K562 (cell line): Measurements from ENCODE around the gene RCC1.

ENCODE experiments used
- BACH1 ChIP-seq: fragments of 200-800 bp; sonication (Bioruptor generic); IDR thresholded peaks from 2 replicates; pipeline ENCODE4 v1.6.1; 2016; ENCODE audit warnings: missing genetic modification characterization, missing compliant biosample characterization
- CHD1 ChIP-seq: fragments of 200-600 bp; sonication (generic); IDR thresholded peaks from one replicate; pipeline ENCODE4 v1.6.1; 2012; ENCODE audit warnings: mild to moderate bottlenecking, moderate library complexity, low read length, inconsistent platforms
- DIDO1 ChIP-seq: fragments of 450-650 bp; IDR thresholded peaks from 2 replicates; pipeline ENCODE4 v1.6.1; 2016; ENCODE audit warnings: low read depth, missing biosample characterization, missing genetic modification characterization
- DPF2 ChIP-seq: fragments of 450-650 bp; IDR thresholded peaks from 2 replicates; pipeline ENCODE4 v1.6.1; 2016
- ESRRA ChIP-seq: fragments of 450-650 bp; IDR thresholded peaks from 2 replicates; pipeline ENCODE4 v1.6.1; 2014; ENCODE audit warnings: low read depth, mild to moderate bottlenecking, moderate library complexity, borderline replicate concordance
- ESRRB ChIP-seq: fragments of 250-450 bp; sonication (Bioruptor Pico); IDR thresholded peaks from 2 replicates; pipeline ENCODE4 v1.5.0; 2020; ENCODE audit warnings: mild to moderate bottlenecking, moderate library complexity, borderline replicate concordance
- HDAC1 ChIP-seq, 2 experiments: fragments of 450-650 bp; IDR thresholded peaks; 2 replicates each; pipeline ENCODE4 v1.6.1; 2016 to 2017; ENCODE audit warnings: inconsistent platforms in 1 of 2, mild to moderate bottlenecking in 1 of 2, moderate library complexity in 1 of 2
- KDM4B ChIP-seq, 2 experiments: fragments of 450-650 bp in 1 of 2; sonication (generic) in 1 of 2; IDR thresholded peaks; 2 replicates each; pipeline ENCODE4 v1.6.1; 2016 to 2017; ENCODE audit warnings: borderline replicate concordance in 2 of 2, antibody characterized with exemption in 1 of 2, low read depth in 1 of 2, mild to moderate bottlenecking in 1 of 2
- PCBP2 ChIP-seq: fragments of 200-400 bp; formaldehyde crosslinking; IDR thresholded peaks from 2 replicates; pipeline ENCODE4 v1.6.1; 2018; ENCODE audit warnings: low read length, low read depth, mild to moderate bottlenecking, moderate library complexity; ENCODE audit not compliant: poor library complexity, severe bottlenecking
- SP1 ChIP-seq: sonication (generic); formaldehyde crosslinking; IDR thresholded peaks from 2 replicates; pipeline ENCODE4 v1.8.1; 2022; ENCODE audit warnings: mild to moderate bottlenecking, missing genetic modification reagents
- SRSF9 ChIP-seq: fragments of 200-400 bp; formaldehyde crosslinking; IDR thresholded peaks from 2 replicates; pipeline ENCODE4 v1.6.1; 2017; ENCODE audit warnings: low read depth, low read length, borderline replicate concordance
- ZNF274 ChIP-seq: IDR thresholded peaks from 2 replicates; pipeline ENCODE4 v1.6.1; 2011; ENCODE audit warnings: low read depth, mild to moderate bottlenecking, low read length, moderate library complexity, borderline replicate concordance
- ZNF76 ChIP-seq: fragments of 250-450 bp; sonication (Bioruptor Pico); IDR thresholded peaks from 2 replicates; pipeline ENCODE4 v1.4.0; 2020; ENCODE audit warnings: mild to moderate bottlenecking, moderate library complexity, borderline replicate concordance
- TF ChIP-seq, protein P1 (sequence below): fragments of 250-450 bp; sonication (Bioruptor Pico); IDR thresholded peaks from 2 replicates; pipeline ENCODE4 v1.4.0; 2020

DNA sequence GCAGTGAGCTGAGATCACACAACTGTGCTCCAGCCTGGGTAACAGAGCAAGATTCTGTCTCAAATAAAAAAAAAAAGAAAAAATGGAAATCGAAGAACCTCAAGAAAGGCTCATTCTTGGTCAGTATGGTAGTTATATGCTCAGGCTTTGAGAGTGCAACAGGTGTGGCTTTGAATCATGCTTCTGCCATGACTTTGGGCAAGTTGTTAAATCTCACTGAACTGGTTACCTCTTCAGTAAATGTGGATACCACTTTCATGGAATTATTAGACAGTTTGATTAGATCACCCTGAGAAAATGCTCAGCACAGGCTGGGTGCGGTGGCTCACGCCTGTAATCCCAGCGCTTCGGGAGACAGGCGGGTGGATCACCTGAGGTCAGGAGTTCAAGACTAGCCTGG is 59.9 kb downstream of the RCC1 start:
- TF ChIP-seq, protein P1, sequence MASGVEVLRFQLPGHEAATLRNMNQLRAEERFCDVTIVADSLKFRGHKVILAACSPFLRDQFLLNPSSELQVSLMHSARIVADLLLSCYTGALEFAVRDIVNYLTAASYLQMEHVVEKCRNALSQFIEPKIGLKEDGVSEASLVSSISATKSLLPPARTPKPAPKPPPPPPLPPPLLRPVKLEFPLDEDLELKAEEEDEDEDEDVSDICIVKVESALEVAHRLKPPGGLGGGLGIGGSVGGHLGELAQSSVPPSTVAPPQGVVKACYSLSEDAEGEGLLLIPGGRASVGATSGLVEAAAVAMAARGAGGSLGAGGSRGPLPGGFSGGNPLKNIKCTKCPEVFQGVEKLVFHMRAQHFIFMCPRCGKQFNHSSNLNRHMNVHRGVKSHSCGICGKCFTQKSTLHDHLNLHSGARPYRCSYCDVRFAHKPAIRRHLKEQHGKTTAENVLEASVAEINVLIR (CRISPR knock-in tag), result no peak
- TF ChIP-seq CHD1 (no peak), BACH1 (tag) (no peak), DPF2 (no peak), PCBP2 (no peak), HDAC1 (IDR thresholded peaks at IDR 0.05) (no peak), SRSF9 (no peak), KDM4B (IDR thresholded peaks at IDR 0.05; ENCODE audit: borderline replicate concordance in 2 of 2, low read depth in 1 of 2) (no peak), SP1 (CRISPR knock-in tag) (no peak), DIDO1 (tag) (no peak), ESRRB (CRISPR knock-in tag) (no peak), ZNF274 (no peak), ESRRA (no peak), ZNF76 (CRISPR knock-in tag) (no peak)
